HG02763 (cell line): ENCODE measurements around the gene UBQLN1.

Experiments used
- ATAC-seq: cut with Tn5 transposase; IDR thresholded peaks from one replicate; pipeline ENCODE4 v1.9.1; 2021; ENCODE audit warnings: mild to moderate bottlenecking, moderate library complexity; ENCODE audit not compliant: unreplicated experiment

The UBQLN1 gene

DNA sequence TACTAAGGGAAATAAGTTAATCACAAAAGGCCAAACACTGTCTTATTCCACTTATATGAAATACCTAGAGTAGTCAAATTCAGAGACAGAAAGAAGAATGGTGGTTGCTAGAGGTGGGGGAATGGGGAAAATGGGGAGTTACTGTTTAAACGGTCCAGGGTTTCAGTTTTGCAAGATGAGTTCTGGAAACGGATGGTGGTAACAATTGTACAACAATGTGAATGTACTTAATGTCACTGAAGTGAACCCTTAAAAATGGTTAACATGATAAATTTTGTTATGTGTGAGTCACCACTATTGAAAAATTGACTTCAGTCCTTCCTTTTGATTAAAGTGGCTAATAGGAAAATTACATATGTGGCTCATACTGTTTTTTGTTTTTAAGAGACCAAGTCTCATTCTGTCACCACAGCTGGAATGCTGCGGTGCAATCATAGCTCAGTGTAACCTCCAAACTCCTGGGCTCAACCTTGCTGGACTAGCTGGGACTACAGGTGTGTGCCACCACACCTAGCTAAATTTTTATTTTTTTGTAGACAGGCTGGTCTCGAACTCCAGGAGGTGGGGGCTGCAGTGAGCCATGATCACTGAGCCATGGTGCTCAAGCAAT lies 8.7 kb downstream of the UBQLN1 start:
- ATAC-seq: peak; percentile 36

GRCh38 chr9:83691492-83691891 lies 16.3 kb downstream of the UBQLN1 start:
- ATAC-seq: no peak

DNA sequence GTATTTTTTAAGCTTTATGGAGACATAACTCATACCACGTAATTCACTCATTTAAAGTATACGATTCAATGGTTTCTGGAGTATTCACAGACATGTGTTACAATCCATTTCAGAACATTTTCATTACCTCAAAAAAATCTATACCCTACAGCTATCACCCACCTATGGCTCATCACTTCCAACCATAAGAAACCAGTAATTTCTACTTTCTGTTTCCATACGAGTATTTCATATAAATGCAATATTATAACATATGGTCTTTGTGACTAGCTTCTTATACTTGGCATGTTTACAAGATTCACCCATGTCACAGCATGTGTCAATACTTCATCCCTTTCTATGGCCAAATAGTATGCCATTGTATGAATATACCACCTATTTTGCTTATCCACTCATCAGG lies 18.8 kb downstream of the UBQLN1 start:
- no peak for ATAC-seq

DNA sequence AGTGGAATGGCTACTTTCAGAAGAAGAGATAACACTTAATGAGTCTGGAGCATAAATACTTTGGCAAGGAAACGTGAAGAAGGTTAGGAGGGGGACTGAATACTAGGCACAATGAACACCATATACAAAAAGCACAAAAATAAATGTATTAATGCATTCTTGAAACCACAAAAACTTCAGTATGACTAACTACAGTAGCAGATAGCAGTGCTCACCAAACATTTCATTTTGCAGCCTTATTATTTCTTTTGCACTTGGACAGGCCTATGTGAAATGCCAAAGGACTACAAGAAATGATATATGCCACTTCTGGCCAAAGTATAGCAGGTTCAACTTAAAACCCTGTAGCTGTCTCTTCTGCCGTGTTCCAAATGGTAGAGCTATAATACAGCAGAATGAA lies 26.3 kb downstream of the UBQLN1 start:
- no peak for ATAC-seq

GRCh38 chr9:83680233-83680632 lies 27.5 kb downstream of the UBQLN1 start:
- ATAC-seq: no peak

DNA sequence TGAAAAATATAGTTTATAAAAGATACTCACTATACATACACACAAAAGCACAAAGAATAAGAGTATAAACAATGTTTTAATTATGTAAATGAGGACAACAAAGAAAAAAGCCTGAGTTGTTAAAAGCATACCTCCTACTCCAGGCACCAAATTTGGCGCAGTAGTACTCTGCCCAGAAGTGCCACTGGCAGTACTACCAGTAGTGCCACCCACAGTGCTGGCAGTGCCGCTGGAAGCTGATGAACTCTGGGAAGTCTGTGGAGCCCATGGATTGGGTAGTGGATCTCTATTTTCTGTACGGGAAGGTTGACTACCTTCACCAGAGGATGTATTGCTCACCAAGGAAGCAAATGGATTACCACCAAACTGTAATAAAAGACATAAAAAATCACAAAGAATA lies 30.2 kb downstream of the UBQLN1 start:
- ATAC-seq: no peak

DNA sequence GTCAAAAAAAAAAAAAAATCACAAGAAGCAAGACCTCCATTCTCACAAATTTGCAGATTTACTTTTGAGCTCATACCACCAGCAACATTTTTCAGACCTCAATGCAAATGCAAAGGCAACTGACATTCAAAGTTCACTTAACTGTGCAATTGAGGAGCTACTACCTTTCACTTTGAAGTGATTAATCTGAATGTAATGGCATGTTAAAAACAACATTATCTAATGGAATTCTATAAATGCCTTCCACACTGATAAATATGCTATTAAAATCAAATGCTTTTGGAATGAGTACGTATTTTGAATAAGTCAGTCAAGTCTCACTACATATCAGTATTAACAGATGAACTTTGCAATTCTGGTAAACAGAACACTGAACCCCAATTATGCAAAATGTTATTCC lies 32.3 kb downstream of the UBQLN1 start:
- no peak for ATAC-seq

DNA sequence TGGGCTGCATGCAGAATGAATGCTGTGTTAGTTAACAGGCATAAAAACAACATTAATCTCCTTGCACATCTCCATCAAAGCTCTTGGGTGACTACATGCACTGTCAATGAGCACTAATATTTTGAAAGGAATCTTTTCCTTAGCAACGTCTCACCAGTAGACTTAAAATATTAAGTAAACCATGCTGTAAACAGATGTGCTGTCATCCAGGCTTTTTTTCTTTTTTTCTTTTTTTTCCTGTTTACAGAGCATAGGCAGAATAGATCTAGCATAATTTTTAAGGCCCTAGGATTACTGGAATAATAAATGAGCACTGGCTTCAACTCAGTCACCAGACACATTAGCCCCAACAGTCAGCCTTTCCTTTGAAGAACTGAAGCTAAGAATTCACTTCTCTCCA lies 36.3 kb downstream of the UBQLN1 start:
- ATAC-seq: no peak

- ATAC-seq: no peak
These were observed 37.4 kb downstream of the UBQLN1 start for GRCh38 chr9:83670381-83670780.

DNA sequence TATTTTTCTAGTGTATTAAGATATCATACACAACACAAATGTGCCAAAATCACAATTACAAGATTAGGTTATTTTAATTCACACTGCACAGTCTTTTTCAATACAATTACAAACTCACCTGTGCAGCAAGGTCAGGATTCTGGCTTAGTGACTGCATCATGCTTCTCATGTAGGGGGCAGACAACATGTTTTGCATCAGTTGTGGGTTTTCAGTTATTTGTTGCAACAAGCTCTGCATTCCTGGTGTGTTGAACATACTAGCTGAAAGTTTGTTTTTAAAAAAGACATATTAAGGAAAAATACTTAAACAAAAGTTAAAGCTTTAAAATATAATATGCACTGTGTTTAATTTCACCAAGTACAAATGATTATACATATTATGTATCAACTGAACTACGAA lies 38.7 kb downstream of the UBQLN1 start:
- no peak for ATAC-seq

- ATAC-seq: peak; percentile 71
These were observed 42.1 kb downstream of the UBQLN1 start for GRCh38 chr9:83665580-83666200.

DNA sequence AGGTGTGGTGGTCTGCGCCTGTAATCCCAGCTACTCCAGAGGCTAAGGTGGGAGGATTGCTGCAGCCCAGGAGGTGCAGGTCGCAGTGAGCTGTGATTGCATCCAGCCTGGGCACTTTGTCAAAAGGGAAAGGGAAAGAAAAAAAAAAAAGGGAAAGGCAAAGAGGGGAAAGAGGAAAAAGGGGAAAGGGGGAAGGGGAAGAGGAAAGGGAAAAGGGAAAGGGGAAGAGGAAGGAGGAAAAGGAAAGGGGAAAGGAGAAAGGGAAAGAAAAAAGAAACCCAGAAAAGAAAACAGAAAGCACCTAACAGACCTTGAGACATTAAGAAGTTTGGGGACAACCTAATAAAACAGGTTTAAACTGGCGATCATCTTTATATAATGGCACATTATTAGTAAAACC lies 44.8 kb downstream of the UBQLN1 start:
- no peak for ATAC-seq

DNA sequence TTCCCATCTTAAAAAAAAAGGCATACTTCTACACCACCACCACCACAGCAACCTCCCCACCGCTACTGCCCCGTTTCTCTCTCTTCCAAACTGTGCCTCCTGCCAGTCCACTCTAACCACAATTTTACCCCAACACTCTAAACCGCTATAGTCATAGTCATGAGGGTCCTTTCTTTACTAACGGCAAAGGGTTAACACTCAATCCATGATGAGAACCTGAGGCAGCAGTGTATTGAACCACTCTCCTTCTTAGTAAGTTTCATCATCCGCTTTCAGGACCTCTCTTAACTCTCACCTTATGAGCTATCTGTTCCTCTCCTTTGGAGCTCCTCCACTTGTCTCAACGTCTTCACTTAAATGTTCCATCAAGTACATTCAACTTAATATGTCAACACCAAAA lies 50.8 kb downstream of the UBQLN1 start:
- ATAC-seq: no peak

DNA sequence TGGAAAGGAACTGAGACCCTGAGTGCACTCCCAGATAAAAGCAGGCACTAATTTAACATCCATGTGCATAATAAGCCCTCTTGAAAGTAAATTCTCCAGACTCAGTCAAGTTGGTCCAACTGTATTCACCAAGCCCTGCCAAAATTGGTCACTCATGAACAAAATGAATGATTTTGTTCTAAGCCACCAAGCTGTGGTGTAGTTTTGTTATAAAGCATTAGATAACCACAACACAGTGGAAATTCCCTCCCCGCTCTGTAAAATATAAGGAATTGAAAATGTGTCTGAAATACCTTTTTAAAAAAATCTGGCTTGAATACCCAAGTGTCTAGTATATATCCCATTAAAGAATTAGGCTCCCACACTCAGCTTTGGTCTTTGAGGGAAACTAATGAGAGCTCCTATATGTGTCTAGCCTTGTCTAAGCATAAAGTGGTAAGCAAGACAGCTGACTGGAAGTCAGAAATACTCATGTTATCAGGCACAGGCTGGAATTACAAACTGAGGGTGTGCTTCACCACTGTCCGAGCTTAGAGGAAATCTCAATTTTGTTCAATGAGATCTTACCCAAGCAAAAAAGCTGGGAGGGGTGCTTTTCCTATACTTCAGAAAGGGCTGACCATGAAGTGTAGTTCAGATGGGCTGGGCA lies 51.6 kb downstream of the UBQLN1 start:
- peak; percentile 48 for ATAC-seq

DNA sequence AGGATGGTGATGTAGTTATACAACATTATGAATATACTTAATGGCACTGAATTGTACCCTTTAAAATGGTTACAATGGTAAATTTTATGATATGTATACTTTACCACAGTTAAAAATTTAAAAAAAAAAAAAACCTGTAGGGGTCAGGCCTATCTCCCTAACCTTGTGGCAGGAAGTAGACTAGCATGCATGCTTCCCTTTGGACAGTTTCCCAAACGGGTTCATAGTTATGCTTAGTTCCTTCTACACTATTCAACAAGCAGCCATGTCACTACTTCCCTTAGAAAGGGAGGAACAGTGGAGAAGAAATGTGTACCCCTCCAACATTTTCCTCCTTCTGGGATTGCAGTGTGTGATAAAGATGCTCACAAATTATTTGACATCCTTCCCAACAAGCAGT lies 52.3 kb downstream of the UBQLN1 start:
- ATAC-seq: no peak

DNA sequence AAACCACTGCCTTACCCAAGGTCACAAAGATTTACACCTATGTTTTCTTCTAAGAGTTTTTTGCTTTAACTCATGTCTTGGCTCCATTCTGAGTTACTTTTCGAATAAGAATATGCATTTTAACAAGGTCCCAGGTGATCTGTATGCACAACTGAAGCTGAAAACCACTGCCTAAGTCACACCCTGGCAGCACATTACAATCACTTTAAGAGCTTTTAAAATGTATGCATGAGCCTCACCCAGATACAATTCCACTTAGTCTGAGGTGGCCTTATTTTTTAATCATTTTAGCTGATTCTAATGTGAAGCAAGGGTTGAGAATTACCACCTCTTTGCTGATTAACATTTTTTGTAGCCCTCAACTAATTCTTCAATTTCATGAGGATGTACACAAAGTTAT lies 55.3 kb downstream of the UBQLN1 start:
- ATAC-seq: no peak

DNA sequence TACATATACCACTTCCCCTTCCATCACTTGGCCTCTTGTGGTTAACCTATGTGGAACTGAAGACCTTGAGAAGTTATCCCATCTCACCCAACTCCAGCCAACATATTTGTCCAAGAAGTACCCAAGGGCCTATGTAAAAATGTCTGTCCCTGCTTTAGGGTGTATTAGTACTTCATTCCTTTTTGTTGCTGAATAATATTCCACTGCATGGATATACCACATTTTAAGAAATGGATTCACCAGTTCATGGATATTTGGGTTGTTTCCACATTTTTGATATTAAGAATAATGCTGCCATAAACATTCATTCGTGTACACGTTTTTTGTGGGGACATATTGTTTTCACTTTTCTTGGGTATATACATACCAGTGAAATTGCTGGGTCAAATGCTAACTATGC lies 56.2 kb downstream of the UBQLN1 start:
- no peak for ATAC-seq

DNA sequence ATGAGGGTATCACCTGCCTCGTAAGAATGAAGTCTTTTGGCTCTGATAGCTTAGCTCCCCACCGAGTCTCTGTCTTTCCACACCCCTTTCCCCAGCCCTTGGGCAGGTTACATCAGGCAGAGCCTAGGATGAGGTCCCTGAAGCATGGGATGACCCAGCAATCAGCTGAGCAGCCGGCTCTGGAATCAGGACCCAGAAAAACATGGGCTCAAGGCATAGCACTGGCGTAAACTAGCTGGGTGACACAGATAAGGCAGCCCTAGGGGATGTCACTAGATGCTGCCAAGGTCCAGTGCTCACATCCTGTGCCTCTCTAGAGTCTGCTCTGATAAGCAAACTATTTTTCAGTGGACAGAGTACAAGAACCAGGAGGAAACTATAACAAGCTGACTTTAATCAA lies 58.2 kb downstream of the UBQLN1 start:
- no peak for ATAC-seq

DNA sequence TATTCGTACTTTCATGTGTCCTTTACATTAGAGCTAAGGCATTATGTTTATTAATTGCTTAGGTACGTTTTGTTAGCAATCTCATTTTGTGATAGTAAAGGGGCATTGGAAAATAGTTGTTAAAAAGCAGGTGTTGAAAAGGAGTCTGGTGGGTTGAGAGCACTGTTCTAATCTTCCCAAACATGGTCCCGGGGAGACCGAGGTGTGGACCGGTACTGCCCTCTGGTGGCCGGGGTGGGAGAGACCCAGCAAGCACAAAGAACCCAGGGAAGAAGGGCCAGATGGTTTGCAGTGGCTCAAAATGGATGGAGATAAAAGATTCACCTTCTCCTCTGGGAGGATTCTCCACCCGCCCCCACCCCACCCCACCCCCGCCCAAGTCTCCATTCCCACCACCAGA lies 58.7 kb downstream of the UBQLN1 start:
- ATAC-seq: no peak

GRCh38 chr9:83646500-83647239 lies 61.1 kb downstream of the UBQLN1 start:
- no peak for ATAC-seq

- no peak for ATAC-seq
These were observed 65.0 kb downstream of the UBQLN1 start for GRCh38 chr9:83642793-83643192.

DNA sequence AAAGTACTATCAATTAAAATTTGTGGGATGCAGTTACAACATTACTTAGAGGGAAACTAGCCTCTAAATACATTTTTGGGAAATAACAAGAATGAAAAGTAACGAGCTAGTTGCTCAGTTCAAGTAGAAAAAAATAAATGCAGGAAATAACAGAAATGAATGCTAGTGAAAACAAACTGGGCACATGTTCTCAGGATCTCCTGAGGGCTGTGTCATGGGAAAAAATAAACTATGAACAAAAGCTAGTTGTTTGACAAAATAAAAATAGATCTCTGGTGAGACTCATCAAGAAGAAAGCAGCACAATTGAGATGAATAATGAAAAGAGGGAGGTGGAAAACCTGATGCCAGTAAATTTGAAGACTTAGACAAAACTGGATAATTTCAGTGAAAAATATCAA lies 68.5 kb downstream of the UBQLN1 start:
- no peak for ATAC-seq
